Adipose tissue (tissue), 3 donors: ENCODE results near the gene YKT6. TPM values are rescaled to one million over a fixed set of nuclear protein-coding genes. Genes with fewer than 3 reads are reported as not detected.
"Not testable (repeated sequence)": the region's sequence is repeated elsewhere in the genome, so short reads cannot be mapped to it uniquely, and the experiment has no call there.

Source experiments
- H3K27ac ChIP-seq: one replicate; pipeline ENCODE4 v1.5.1; 2013; ENCODE audit warnings: low read depth, low read length
- WGBS, 3 donors: extraction: QIAGEN DNeasy Blood & Tissue Kit; methylation state at CpG; one replicate each; pipeline ENCODE4 v1.1.7; 2013; 5-methylcytosine and 5-hydroxymethylcytosine counted together
- polyA plus RNA-seq, 3 donors: library from polyadenylated mRNA; stranded (reverse); fragments of 200-250 nt; gene quantifications; one replicate each; pipeline ENCODE4 v1.2.3, GENCODE V29; 2013
- donor health status: healthy with polysubstance abuse.
- donor health status: Bipolar disorder and iron deficiency.
- donor health status: healthy.

The YKT6 gene
- polyA plus RNA-seq, 3 donors: 41.7 to 59.5 (median 43.5) TPM

GRCh38 chr7:44188480-44189225 lies 12.1 kb upstream of the YKT6 start:
- H3K27ac ChIP-seq: no peak overlapping the region
- 73 to 84% (median 82%) methylated on average over 16 of the region's 16 CpGs for WGBS, 3 donors

- 81 to 86% (median 82%) methylated on average over 11 of the region's 11 CpGs for WGBS, 3 donors
- no peak within 1 kb of the TSS for H3K27ac ChIP-seq
These were observed 11.3 kb upstream of the YKT6 start, which contains the start of gene GCK for GRCh38 chr7:44189286-44189992. GCK (minus strand) TSS chr7:44189439; CDS start chr7:44188953, 486 bp downstream.

DNA sequence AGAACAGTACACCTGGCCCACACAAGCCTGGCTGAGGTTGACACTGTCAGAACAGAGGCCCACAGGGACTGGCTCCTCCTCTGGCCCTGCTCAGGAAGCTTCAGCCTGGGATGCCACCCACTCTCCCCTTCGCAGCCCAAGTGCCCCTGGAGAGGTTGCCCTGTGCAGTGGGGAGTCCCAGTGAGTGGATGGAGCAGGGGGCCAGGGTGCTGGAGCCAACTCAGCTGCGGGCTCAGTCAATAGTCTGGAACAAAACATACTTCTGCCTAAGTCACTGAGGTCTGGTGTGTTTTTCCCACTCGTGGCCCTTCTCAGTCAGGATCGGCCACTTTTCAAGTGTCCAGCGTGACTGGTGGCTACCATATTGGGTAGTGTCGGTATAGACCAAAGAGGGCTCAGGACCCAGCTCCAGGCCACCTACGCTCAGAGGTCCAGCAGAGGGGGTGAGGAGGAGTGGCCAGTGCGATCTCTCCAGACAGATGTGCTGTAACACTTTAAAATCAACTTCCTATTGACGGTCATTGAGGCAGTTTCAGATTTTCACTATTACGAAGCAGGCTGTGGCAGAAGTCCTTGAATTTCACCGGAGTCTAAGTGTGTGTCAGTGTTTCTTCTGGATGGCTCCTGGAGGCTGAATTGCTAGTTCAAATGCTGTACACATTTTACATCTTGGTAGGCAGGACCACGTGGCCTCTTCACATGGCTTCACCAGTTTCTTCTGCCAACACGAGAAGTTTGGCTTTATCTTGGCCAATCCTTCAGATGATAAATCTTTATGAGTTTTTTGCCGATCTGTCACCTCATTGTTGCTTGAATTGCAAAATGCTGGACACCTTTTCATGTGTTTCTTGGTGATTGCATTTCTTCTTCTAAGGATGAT lies 10.5 kb upstream of the YKT6 start:
- H3K27ac ChIP-seq: no peak overlapping the region
- 75 to 86% (median 83%) methylated on average over 14 of the region's 14 CpGs for WGBS, 3 donors

GRCh38 chr7:44191171-44191570 lies 9.6 kb upstream of the YKT6 start:
- H3K27ac ChIP-seq: no peak overlapping the region
- WGBS, 3 donors: 81 to 93% (median 87%) methylated on average over 5 of the region's 5 CpGs

GRCh38 chr7:44193011-44193802 lies 7.6 kb upstream of the YKT6 start:
- no peak overlapping the region for H3K27ac ChIP-seq
- 87 to 91% (median 90%) methylated on average over 7 of the region's 7 CpGs for WGBS, 3 donors

GRCh38 chr7:44194069-44194468 lies 6.7 kb upstream of the YKT6 start:
- no peak overlapping the region for H3K27ac ChIP-seq
- WGBS, 3 donors: 61 to 62% (median 61%) methylated on average over 2 of the region's 2 CpGs

- 74 to 84% (median 78%) methylated on average over 3 of the region's 3 CpGs for WGBS, 3 donors
- no peak overlapping the region for H3K27ac ChIP-seq
These were observed 6.1 kb upstream of the YKT6 start for GRCh38 chr7:44194562-44195145.

DNA sequence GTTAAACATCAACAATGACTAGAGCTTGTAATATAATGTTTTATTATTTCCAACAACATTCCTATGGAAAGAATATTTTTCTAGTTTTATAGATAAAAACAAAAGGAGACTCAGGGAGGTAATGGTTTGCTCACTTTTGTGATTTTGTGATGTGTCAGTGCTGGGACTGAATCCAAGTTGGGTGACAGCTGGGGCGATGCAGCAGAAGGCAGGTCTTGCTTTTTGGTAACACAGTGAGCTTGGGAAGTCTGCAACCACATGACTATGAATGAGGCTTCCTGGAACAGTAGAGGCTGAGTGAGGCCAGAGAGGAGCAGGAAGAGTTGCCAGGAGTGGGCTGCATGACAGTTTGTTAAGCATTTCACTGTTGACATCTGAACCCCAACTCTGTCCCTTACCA lies 4.9 kb upstream of the YKT6 start:
- 27 to 58% (median 32%) methylated on average over 1 of the region's 1 CpG for WGBS, 3 donors
- H3K27ac ChIP-seq: no peak overlapping the region

- no peak overlapping the region for H3K27ac ChIP-seq
- WGBS, 3 donors: 28 to 40% (median 36%) methylated on average over 3 of the region's 3 CpGs
These were observed 4.3 kb upstream of the YKT6 start for GRCh38 chr7:44196450-44196872.

DNA sequence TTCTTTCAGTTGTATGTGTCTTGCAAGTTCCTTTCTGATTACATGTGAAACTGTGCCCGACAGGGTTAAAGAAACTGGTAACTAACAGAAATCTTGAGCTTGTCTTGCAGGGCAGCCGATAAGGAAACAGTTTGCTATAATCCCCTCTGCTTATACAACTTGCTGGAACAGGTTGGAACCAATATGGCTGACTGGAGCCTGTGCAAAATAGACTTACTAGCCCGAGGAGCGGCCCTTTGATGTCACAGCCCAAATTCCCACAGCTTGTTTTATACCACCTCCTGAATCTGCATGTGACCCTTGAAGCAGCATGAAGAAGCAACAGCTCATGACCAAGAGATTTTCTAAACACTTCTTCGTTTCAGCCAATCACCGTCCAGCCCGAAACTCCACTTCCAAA lies 3.3 kb upstream of the YKT6 start:
- WGBS, 3 donors: 72 to 83% (median 81%) methylated on average over 7 of the region's 7 CpGs
- no peak overlapping the region for H3K27ac ChIP-seq

- WGBS, 3 donors: 85 to 95% methylated on average over 2 to 3 of the region's 3 CpGs; no CpG with 5 or more reads in 1 of the 3 donors
These were observed 615 bp upstream of the YKT6 start for GRCh38 chr7:44200163-44200562.

GRCh38 chr7:44201813-44202212 lies 1.0 kb downstream of the YKT6 start:
- no peak overlapping the region for H3K27ac ChIP-seq
- 21 to 47% (median 37%) methylated on average over 8 of the region's 8 CpGs for WGBS, 3 donors

More at GRCh38 chr7:44200163-44200562, 615 bp upstream of the YKT6 start:
- not testable (repeated sequence) for H3K27ac ChIP-seq

GRCh38 chr7:44206008-44206407 lies 5.2 kb downstream of the YKT6 start:
- WGBS, 3 donors: 94 to 96% (median 95%) methylated on average over 5 of the region's 5 CpGs

GRCh38 chr7:44208085-44208484 lies 7.3 kb downstream of the YKT6 start:
- WGBS, 3 donors: 92 to 97% (median 94%) methylated on average over 7 of the region's 7 CpGs
- H3K27ac ChIP-seq: no peak overlapping the region

More at GRCh38 chr7:44206008-44206407, 5.2 kb downstream of the YKT6 start:
- H3K27ac ChIP-seq: no peak overlapping the region

DNA sequence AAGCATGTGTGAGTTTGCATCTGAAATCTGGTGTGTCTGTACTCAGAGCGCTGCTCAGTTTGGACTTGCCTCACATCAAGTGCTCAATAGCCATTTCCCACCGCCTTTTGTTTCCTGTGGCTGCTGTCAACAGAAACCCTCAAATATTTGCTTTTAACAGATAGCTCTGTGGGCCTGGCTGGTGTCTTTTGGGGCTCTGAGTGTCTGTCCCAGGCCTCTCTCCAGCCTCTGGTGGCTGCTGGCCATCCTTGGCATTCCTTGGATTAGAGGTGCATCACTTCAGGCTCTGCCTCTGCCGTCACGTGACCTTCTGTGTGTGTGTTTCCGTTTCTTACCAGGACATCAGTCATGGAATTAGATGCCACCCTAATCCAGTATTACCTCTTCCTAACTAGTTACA lies 9.3 kb downstream of the YKT6 start:
- no peak overlapping the region for H3K27ac ChIP-seq
- 76 to 92% (median 91%) methylated on average over 5 of the region's 5 CpGs for WGBS, 3 donors

DNA sequence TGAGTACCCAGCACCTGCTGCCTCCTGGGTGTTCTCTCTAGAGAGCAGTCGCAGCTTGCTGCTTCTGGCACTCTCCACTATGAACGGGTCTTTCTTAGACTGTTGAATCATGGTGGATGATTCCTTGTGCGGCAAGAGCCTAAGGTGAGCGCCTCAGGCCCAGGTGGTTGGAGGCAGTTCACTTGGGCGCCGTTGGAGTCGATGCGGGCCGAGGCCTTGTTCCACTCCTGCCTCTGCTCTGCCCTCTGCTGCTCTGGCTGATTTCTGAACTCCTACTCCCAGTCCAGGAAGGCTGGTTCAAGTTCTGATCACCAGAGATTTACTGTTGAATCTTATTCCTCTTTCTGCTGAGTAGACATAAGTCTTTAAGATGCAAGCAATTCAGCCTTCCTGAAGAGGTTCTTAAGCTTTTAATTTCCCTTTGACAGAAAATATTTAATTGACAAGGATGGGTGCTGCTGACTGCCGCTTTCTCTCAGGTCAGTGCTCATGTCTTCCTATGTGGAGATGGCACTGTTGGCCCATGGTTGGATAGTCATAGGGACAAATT lies 10.4 kb downstream of the YKT6 start:
- 89 to 95% (median 93%) methylated on average over 10 of the region's 10 CpGs for WGBS, 3 donors
- H3K27ac ChIP-seq: no peak overlapping the region

DNA sequence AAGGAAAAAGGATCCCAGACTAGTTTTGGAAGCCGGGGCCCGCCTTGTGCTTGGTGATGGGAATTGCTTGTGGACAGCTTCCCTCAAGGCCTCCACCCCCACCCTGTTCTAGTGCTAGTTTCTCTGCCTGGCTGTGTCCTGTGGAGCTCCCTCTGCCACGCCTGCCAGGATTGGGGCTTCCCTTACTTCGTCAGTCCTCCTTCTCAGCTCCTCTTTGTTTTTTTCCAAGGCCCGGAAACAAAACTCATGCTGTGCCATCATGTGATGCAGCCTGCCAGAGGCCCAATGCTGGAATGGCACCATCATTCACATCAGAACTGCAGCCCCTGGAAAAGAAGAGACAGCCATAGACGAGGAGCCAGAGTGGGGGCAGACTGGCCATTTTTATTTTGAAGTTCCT lies 11.2 kb downstream of the YKT6 start:
- WGBS, 3 donors: 89 to 93% (median 93%) methylated on average over 6 of the region's 6 CpGs

More for the DNA sequence above, 11.2 kb downstream of the YKT6 start:
- H3K27ac ChIP-seq: no peak overlapping the region
